Raji (cell line): ENCODE measurements around the gene SYNDIG1L.

Source experiments
- POLR2A ChIP-seq: IDR thresholded peaks from 2 replicates; pipeline ENCODE4 v1.6.1; 2011; ENCODE audit warnings: low read depth, low read length, control low read depth; ENCODE audit not compliant: insufficient read depth

The SYNDIG1L gene

GRCh38 chr14:74442757-74443156 is 16.7 kb upstream of the SYNDIG1L start:
- no peak for TF ChIP-seq POLR2A

GRCh38 chr14:74441113-74441512 is 15.1 kb upstream of the SYNDIG1L start:
- no peak for TF ChIP-seq POLR2A

GRCh38 chr14:74438351-74438915 is 12.4 kb upstream of the SYNDIG1L start:
- no peak for TF ChIP-seq POLR2A

- no peak for TF ChIP-seq POLR2A
Measured at GRCh38 chr14:74437496-74438053, 11.6 kb upstream of the SYNDIG1L start.

GRCh38 chr14:74434294-74434693 is 8.3 kb upstream of the SYNDIG1L start:
- TF ChIP-seq POLR2A: no peak

GRCh38 chr14:74429991-74430390 is 4.0 kb upstream of the SYNDIG1L start:
- TF ChIP-seq POLR2A: no peak

- TF ChIP-seq POLR2A: no peak
Measured at GRCh38 chr14:74429221-74429691, 3.2 kb upstream of the SYNDIG1L start.

GRCh38 chr14:74427651-74428050 is 1.6 kb upstream of the SYNDIG1L start:
- no peak for TF ChIP-seq POLR2A

- no peak for TF ChIP-seq POLR2A
Measured at GRCh38 chr14:74425525-74426201, 347 bp downstream of the SYNDIG1L start.

- TF ChIP-seq POLR2A: no peak
Measured at GRCh38 chr14:74424606-74425005, 1.4 kb downstream of the SYNDIG1L start.

GRCh38 chr14:74423246-74423645 is 2.8 kb downstream of the SYNDIG1L start:
- no peak for TF ChIP-seq POLR2A

GRCh38 chr14:74421981-74422380 is 4.0 kb downstream of the SYNDIG1L start:
- no peak for TF ChIP-seq POLR2A

GRCh38 chr14:74419086-74419485 is 6.9 kb downstream of the SYNDIG1L start:
- no peak for TF ChIP-seq POLR2A

GRCh38 chr14:74418031-74418430 is 8.0 kb downstream of the SYNDIG1L start:
- TF ChIP-seq POLR2A: no peak

- no peak for TF ChIP-seq POLR2A
Measured at GRCh38 chr14:74417611-74418010, 8.4 kb downstream of the SYNDIG1L start.

- TF ChIP-seq POLR2A: no peak
Measured at GRCh38 chr14:74417201-74417600, 8.8 kb downstream of the SYNDIG1L start.
